HepG2 (cell line): Measurements from ENCODE around the gene CNPPD1. TPM values are rescaled to one million over a fixed set of nuclear protein-coding genes. Genes with fewer than 3 reads are reported as not detected.

Experiments used
- ARNTL ChIP-seq: sonication (generic); formaldehyde crosslinking; IDR thresholded peaks from 2 replicates; pipeline ENCODE4 v1.4.0; 2020; ENCODE audit warnings: mild to moderate bottlenecking, missing genetic modification reagents
- CREM ChIP-seq, 2 experiments: sonication (generic) in 1 of 2; formaldehyde crosslinking in 1 of 2; IDR thresholded peaks; 2 replicates each; pipeline versions ENCODE4 v1.4.0 to v1.6.1; 2016 to 2020; ENCODE audit warnings: antibody characterized with exemption in 1 of 2, mild to moderate bottlenecking in 1 of 2, missing genetic modification reagents in 1 of 2
- GATAD2A ChIP-seq: IDR thresholded peaks from 2 replicates; pipeline ENCODE4 v1.6.1; 2016
- HNRNPUL1 ChIP-seq: fragments of 200-400 bp; formaldehyde crosslinking; IDR thresholded peaks from 2 replicates; pipeline ENCODE4 v1.6.1; 2017; ENCODE audit warnings: low read depth, mild to moderate bottlenecking, low read length, moderate library complexity
- IRX3 ChIP-seq: sonication (generic); formaldehyde crosslinking; IDR thresholded peaks from 2 replicates; pipeline ENCODE4 v1.8.1; 2023; ENCODE audit warnings: mild to moderate bottlenecking, low read depth, missing genetic modification reagents, borderline replicate concordance
- JUNB ChIP-seq: sonication (generic); formaldehyde crosslinking; IDR thresholded peaks from 2 replicates; pipeline ENCODE4 v1.8.0; 2022; ENCODE audit warnings: missing genetic modification reagents, mild to moderate bottlenecking, borderline replicate concordance
- KDM4B ChIP-seq: sonication (generic); formaldehyde crosslinking; IDR thresholded peaks from 2 replicates; pipeline ENCODE4 v1.4.0; 2020; ENCODE audit warnings: missing genetic modification reagents
- MAFF ChIP-seq: IDR thresholded peaks from 2 replicates; pipeline ENCODE4 v1.6.1; 2011; ENCODE audit warnings: low read depth, low read length, improper control_type of control experiment
- MTA3 ChIP-seq: sonication (generic); formaldehyde crosslinking; IDR thresholded peaks from 2 replicates; pipeline ENCODE4 v1.4.0; 2020; ENCODE audit warnings: missing genetic modification reagents
- MXI1 ChIP-seq: IDR thresholded peaks from 3 replicates; pipeline ENCODE4 v1.6.1; 2012; ENCODE audit warnings: low read depth, low read length, inconsistent platforms, borderline replicate concordance
- PHF21A ChIP-seq: sonication (generic); formaldehyde crosslinking; IDR thresholded peaks from 2 replicates; pipeline ENCODE4 v1.5.0; 2020; ENCODE audit warnings: mild to moderate bottlenecking, missing genetic modification reagents
- PHF8 ChIP-seq: sonication (generic); formaldehyde crosslinking; IDR thresholded peaks from 2 replicates; pipeline ENCODE4 v1.5.0; 2020; ENCODE audit warnings: missing genetic modification reagents
- POLR2G ChIP-seq: fragments of 200-400 bp; formaldehyde crosslinking; IDR thresholded peaks from 2 replicates; pipeline ENCODE4 v1.6.1; 2018; ENCODE audit warnings: mild to moderate bottlenecking, low read depth, low read length, moderate library complexity
- PRPF4 ChIP-seq: fragments of 200-400 bp; formaldehyde crosslinking; IDR thresholded peaks from 2 replicates; pipeline ENCODE4 v1.6.1; 2016; ENCODE audit warnings: low read length, low read depth; ENCODE audit not compliant: poor library complexity, severe bottlenecking
- RARG ChIP-seq: sonication (generic); formaldehyde crosslinking; IDR thresholded peaks from 2 replicates; pipeline ENCODE4 v1.4.0; 2020; ENCODE audit warnings: low read depth, mild to moderate bottlenecking, missing genetic modification reagents
- RBFOX2 ChIP-seq: fragments of 200-400 bp; formaldehyde crosslinking; IDR thresholded peaks from 2 replicates; pipeline ENCODE4 v1.6.1; 2017; ENCODE audit warnings: low read depth, mild to moderate bottlenecking, low read length
- REXO4 ChIP-seq: sonication (generic); formaldehyde crosslinking; IDR thresholded peaks from 2 replicates; pipeline ENCODE4 v1.8.0; 2022; ENCODE audit warnings: missing genetic modification reagents, mild to moderate bottlenecking, borderline replicate concordance
- SALL2 ChIP-seq: sonication (generic); formaldehyde crosslinking; IDR thresholded peaks from 2 replicates; pipeline ENCODE4 v1.8.1; 2023; ENCODE audit warnings: mild to moderate bottlenecking, missing genetic modification reagents, inconsistent platforms
- SMAD9 ChIP-seq: sonication (generic); formaldehyde crosslinking; IDR thresholded peaks from 2 replicates; pipeline ENCODE4 v1.5.1; 2020; ENCODE audit warnings: mild to moderate bottlenecking, missing genetic modification reagents
- THYN1 ChIP-seq: sonication (generic); formaldehyde crosslinking; IDR thresholded peaks from 2 replicates; pipeline ENCODE4 v1.8.1; 2023; ENCODE audit warnings: low read depth, mild to moderate bottlenecking, moderate library complexity, missing genetic modification reagents, borderline replicate concordance
- ZBTB7A ChIP-seq: sonication (generic); formaldehyde crosslinking; IDR thresholded peaks from 2 replicates; pipeline ENCODE4 v1.8.0; 2022; ENCODE audit warnings: mild to moderate bottlenecking, missing genetic modification reagents
- ZBTB7B ChIP-seq: sonication (generic); formaldehyde crosslinking; IDR thresholded peaks from 2 replicates; pipeline ENCODE4 v1.4.0; 2020; ENCODE audit warnings: missing genetic modification reagents
- ZKSCAN1 ChIP-seq: fragments of 150-350 bp; IDR thresholded peaks from 2 replicates; pipeline ENCODE4 v1.6.1; 2014; ENCODE audit warnings: low read length
- ZNF17 ChIP-seq: sonication (generic); formaldehyde crosslinking; IDR thresholded peaks from 2 replicates; pipeline ENCODE4 v1.5.0; 2020; ENCODE audit warnings: mild to moderate bottlenecking, missing genetic modification reagents
- ZNF296 ChIP-seq: sonication (generic); formaldehyde crosslinking; conservative IDR thresholded peaks from 2 replicates; pipeline ENCODE4 v1.5.0; 2020; ENCODE audit warnings: mild to moderate bottlenecking, missing genetic modification reagents
- ZNF337 ChIP-seq: sonication (generic); formaldehyde crosslinking; IDR thresholded peaks from 2 replicates; pipeline ENCODE4 v1.5.1; 2020; ENCODE audit warnings: missing genetic modification reagents, low read depth, mild to moderate bottlenecking, borderline replicate concordance
- ZNF501 ChIP-seq: sonication (generic); formaldehyde crosslinking; IDR thresholded peaks from 2 replicates; pipeline ENCODE4 v1.5.1; 2020; ENCODE audit warnings: mild to moderate bottlenecking, moderate library complexity, missing genetic modification reagents
- ZNF530 ChIP-seq: sonication (generic); formaldehyde crosslinking; IDR thresholded peaks from 2 replicates; pipeline ENCODE4 v1.5.0; 2020; ENCODE audit warnings: low read depth, mild to moderate bottlenecking, missing genetic modification reagents
- ZNF564 ChIP-seq: sonication (generic); formaldehyde crosslinking; IDR thresholded peaks from 2 replicates; pipeline ENCODE4 v1.8.1; 2023; ENCODE audit warnings: mild to moderate bottlenecking, missing genetic modification reagents
- ZNF790 ChIP-seq: sonication (generic); formaldehyde crosslinking; IDR thresholded peaks from 2 replicates; pipeline ENCODE4 v1.8.0; 2022; ENCODE audit warnings: missing genetic modification reagents, mild to moderate bottlenecking, borderline replicate concordance
- polyA plus RNA-seq, 8 experiments: library from polyadenylated mRNA; depleted of rRNA in 3 of 8; stranded (reverse) in 7 of 8; unstranded in 1 of 8; fragments of >200 nt; fragmentation: Illumina TruSeq in 4 of 8; extraction: Trizol in 4 of 8; gene quantifications; 2 replicates each; pipeline versions ENCODE4 v1.2.1 to v1.2.3, GENCODE V29; 2011 to 2016; ENCODE audit warnings: low read depth in 4 of 8, missing spikeins in 1 of 8, mixed read lengths in 1 of 8; ENCODE audit not compliant: insufficient read depth in 1 of 8
- total RNA-seq, 5 experiments: library from RNA; depleted of rRNA; stranded (reverse); fragments of >200 nt; fragmentation: Illumina TruSeq; extraction: Trizol; gene quantifications; 2 replicates each; pipeline ENCODE4 v1.2.3, GENCODE V29; 2016; ENCODE audit warnings: low read depth in 1 of 5
- TF ChIP-seq, protein P1 (sequence below): IDR thresholded peaks from 2 replicates; pipeline ENCODE4 v1.6.1; 2016; ENCODE audit warnings: missing compliant biosample characterization, missing genetic modification reagents, borderline replicate concordance

The CNPPD1 gene
- total and polyA plus RNA-seq, 2 of the 13 experiments (the other 11 are each of a cell fraction or from before 2014, with no cell fraction given), result 35.5 to 49.4 TPM

DNA sequence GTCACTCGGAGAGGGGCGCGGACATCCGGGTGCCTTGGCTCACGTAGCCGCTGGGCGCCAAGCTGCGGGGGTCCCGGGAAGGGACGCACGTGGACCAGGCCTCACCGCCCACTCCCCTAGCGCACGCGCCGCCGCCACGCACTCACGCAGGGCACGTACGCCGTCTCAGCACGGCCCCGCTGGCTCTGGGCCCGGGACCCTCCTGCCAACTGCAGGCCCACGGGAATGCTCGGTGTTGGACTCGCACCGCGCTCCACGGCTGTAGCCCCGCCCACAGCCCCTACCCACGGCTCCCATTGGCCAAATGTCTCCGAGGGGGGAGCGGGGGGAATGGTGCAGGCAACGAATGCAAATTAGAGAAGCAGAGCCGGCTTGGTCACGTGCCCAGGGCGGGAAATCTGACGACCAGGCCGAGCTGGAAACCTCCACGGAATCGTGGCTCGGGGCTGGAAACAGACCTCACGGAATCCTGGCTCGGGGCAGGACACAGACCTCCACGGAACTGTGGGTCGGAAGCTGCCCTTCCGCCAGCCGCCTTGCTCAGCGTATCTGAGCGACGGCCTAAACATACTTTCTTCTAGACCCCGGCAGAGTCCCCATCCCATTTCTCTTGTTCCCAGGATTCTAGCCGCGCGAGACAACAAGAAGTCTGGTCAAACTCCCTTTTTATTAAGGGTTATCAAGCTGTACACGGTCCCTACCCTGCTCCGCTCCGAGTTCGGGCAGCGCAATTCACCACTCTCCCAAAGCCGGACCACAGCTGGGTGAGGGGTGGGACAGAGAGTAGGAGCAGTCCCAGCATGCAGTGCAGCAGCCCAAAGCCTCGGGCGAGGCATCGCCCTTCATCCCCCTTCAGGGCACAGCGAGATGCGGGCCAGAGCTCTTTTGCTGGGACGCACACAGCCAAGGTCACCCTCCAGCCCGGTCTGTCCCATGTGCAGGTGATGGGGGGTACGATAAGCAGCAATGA, 42.3 kb upstream of the CNPPD1 start, which contains the start of gene ABCB6 (continued):
- TF ChIP-seq, protein P1, sequence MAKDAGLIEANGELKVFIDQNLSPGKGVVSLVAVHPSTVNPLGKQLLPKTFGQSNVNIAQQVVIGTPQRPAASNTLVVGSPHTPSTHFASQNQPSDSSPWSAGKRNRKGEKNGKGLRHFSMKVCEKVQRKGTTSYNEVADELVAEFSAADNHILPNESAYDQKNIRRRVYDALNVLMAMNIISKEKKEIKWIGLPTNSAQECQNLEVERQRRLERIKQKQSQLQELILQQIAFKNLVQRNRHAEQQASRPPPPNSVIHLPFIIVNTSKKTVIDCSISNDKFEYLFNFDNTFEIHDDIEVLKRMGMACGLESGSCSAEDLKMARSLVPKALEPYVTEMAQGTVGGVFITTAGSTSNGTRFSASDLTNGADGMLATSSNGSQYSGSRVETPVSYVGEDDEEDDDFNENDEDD (CRISPR knock-in tag), result peak; percentile 99
- no peak; the same call in 1 of the 2 replicates for TF ChIP-seq ZNF17 (CRISPR knock-in tag)
- peak; percentile 88; the same call in 2 of the 3 replicates for TF ChIP-seq MXI1
- peak; percentile 95 for TF ChIP-seq ZNF501 (CRISPR knock-in tag)
- no peak for TF ChIP-seq HNRNPUL1
- peak; percentile 35; the same call in 1 of the 2 replicates for TF ChIP-seq KDM4B (CRISPR knock-in tag)
- no peak for TF ChIP-seq ZNF530 (CRISPR knock-in tag)
- TF ChIP-seq PRPF4, result no peak
- TF ChIP-seq RBFOX2, result peak; percentile 98
- peak; percentile 96; the same call in 1 of the 2 replicates for TF ChIP-seq ZNF790 (CRISPR knock-in tag)
- TF ChIP-seq SALL2 (CRISPR knock-in tag), result peak; percentile 94
- TF ChIP-seq ZNF564, result peak; percentile 88; the same call in 1 of the 2 replicates
- no peak for TF ChIP-seq JUNB (CRISPR knock-in tag)
- peak; percentile 95 for TF ChIP-seq THYN1 (CRISPR knock-in tag)
- peak; percentile 69; the same call in 1 of the 2 replicates for TF ChIP-seq PHF21A (CRISPR knock-in tag)
- TF ChIP-seq IRX3 (CRISPR knock-in tag), result peak; percentile 94
- TF ChIP-seq ZKSCAN1, result no peak
- peak; percentile 91; the same call in 1 of the 2 replicates for TF ChIP-seq ZNF296 (CRISPR knock-in tag)
- TF ChIP-seq CREM (IDR thresholded peaks at IDR 0.05), result peak; percentile 39; the same call in 1 of the 2 replicates
- TF ChIP-seq CREM (CRISPR knock-in tag; IDR thresholded peaks at IDR 0.05), result no peak; the same call in 1 of the 2 replicates
- TF ChIP-seq PHF8 (CRISPR knock-in tag), result peak; percentile 90
- TF ChIP-seq ARNTL (CRISPR knock-in tag), result peak; percentile 96
- TF ChIP-seq ZNF337 (CRISPR knock-in tag), result no peak; the same call in 1 of the 2 replicates
- TF ChIP-seq RARG (CRISPR knock-in tag), result 0 out of 2 replicates have a peak, but pooled peaks have one; percentile 77
- no peak for TF ChIP-seq REXO4 (CRISPR knock-in tag)
- TF ChIP-seq SMAD9 (CRISPR knock-in tag), result peak; percentile 94
- TF ChIP-seq MAFF, result no peak
- TF ChIP-seq POLR2G, result peak; percentile 98
- no peak for TF ChIP-seq MTA3 (CRISPR knock-in tag)
- TF ChIP-seq GATAD2A (CRISPR knock-in tag), result peak; percentile 68
- peak; percentile 80; the same call in 1 of the 2 replicates for TF ChIP-seq ZBTB7B (CRISPR knock-in tag)
- peak; percentile 99 for TF ChIP-seq ZBTB7A (CRISPR knock-in tag)
